ENCODE data around the gene DHX16. TPM values are rescaled to one million over a fixed set of nuclear protein-coding genes. Genes with fewer than 3 reads are reported as not detected.

DHX16 gene
- polyA plus RNA-seq, 1 donor (not counting 4 experiments of a cell fraction or from before 2014, with no cell fraction given), result 34.2 TPM

DNA sequence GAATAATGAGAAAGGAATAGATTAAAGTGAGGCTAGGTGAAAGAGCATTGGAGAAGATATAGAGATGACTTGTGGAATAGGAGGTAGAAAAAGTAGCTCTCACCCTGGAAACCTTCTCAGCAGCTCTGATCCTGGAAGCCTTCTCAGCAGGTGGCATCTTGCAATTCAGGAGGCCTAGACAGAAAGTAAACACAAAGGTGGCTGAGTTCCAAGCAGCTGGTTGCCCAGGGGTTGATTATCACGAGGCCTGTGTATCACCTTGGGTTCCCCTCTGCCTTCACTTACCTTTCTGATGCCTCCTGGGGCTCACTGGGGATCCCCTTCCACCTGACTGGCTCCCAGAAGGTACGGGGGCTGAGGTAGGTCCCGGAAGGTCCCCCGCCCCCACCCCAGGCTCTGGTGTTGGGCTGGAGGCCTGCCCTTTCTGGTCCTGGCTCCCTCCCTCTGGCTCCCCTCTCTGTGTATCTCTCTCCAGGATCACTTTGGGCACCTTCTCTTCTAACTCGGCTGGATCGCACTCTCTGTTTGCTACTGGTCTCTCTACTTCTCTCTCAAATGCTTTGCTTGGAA is 34.6 kb upstream of the DHX16 start:
- H3K27ac ChIP-seq (ENCODE audit: control insufficient read depth, insufficient read depth, low read length), result no peak overlapping the region
- no peaks in the 10 kb centered on the region for H3K9me1 ChIP-seq (ENCODE audit: control insufficient read depth, extremely low read depth, insufficient read depth, low read length)
- DNase-seq (ENCODE audit: low read depth, low spot score) (no peak), FAIRE-seq (no peak)
- no peaks in the 10 kb centered on the region for H4K20me1 ChIP-seq (ENCODE audit: control insufficient read depth, extremely low read depth, insufficient read depth, low read length)
- no peak overlapping the region for H3K4me3 ChIP-seq (ENCODE audit: control insufficient read depth in 2 of 3, extremely low read depth in 1 of 3, insufficient read depth in 2 of 3, low read depth in 1 of 3, low read length in 3 of 3)
- no peaks in the 10 kb centered on the region for H3K27me3 ChIP-seq (ENCODE audit: control insufficient read depth, extremely low read depth, insufficient read depth, low read length)
- no peak overlapping the region for H2AFZ ChIP-seq (ENCODE audit: control insufficient read depth, low read length)
- no peak overlapping the region for H3K9ac ChIP-seq (ENCODE audit: control insufficient read depth, extremely low read depth, insufficient read depth, low read length)
- H3K36me3 ChIP-seq (ENCODE audit: control insufficient read depth in 2 of 2, extremely low read depth in 1 of 2, insufficient read depth in 2 of 2, low read length in 2 of 2), result peaks cover 10 to 19% of the 10 kb centered on the region in 2 experiments
- TF ChIP-seq, protein P1, sequence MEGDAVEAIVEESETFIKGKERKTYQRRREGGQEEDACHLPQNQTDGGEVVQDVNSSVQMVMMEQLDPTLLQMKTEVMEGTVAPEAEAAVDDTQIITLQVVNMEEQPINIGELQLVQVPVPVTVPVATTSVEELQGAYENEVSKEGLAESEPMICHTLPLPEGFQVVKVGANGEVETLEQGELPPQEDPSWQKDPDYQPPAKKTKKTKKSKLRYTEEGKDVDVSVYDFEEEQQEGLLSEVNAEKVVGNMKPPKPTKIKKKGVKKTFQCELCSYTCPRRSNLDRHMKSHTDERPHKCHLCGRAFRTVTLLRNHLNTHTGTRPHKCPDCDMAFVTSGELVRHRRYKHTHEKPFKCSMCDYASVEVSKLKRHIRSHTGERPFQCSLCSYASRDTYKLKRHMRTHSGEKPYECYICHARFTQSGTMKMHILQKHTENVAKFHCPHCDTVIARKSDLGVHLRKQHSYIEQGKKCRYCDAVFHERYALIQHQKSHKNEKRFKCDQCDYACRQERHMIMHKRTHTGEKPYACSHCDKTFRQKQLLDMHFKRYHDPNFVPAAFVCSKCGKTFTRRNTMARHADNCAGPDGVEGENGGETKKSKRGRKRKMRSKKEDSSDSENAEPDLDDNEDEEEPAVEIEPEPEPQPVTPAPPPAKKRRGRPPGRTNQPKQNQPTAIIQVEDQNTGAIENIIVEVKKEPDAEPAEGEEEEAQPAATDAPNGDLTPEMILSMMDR (optimal IDR thresholded peaks at IDR 0.05 in 1 of 3, IDR thresholded peaks at IDR 0.05 in 1 of 3, conservative IDR thresholded peaks at IDR 0.05 in 1 of 3; ENCODE audit: extremely low read depth in 1 of 3, insufficient read depth in 2 of 3, low read length in 3 of 3), result no peak
- no peak for TF ChIP-seq EZH2 (IDR thresholded peaks at IDR 0.05; ENCODE audit: low read length)
- dilution Hi-C loops (cut with MboI; ENCODE audit: extremely low pct_ligation_motif_present, low sequenced_read_pairs), result no loop called here
- no peaks in the 10 kb centered on the region for H3K9me3 ChIP-seq (ENCODE audit: control insufficient read depth, low read depth, low read length)
- no peaks in the 10 kb centered on the region for H3K79me2 ChIP-seq (ENCODE audit: control insufficient read depth, insufficient read depth, low read length)
- peaks cover 3% of the 10 kb centered on the region for H3K4me1 ChIP-seq (ENCODE audit: control insufficient read depth, extremely low read depth, insufficient read depth, low read length)
- no peak overlapping the region for H3K4me2 ChIP-seq (ENCODE audit: control insufficient read depth, extremely low read depth, insufficient read depth, low read depth, low read length)

DNA sequence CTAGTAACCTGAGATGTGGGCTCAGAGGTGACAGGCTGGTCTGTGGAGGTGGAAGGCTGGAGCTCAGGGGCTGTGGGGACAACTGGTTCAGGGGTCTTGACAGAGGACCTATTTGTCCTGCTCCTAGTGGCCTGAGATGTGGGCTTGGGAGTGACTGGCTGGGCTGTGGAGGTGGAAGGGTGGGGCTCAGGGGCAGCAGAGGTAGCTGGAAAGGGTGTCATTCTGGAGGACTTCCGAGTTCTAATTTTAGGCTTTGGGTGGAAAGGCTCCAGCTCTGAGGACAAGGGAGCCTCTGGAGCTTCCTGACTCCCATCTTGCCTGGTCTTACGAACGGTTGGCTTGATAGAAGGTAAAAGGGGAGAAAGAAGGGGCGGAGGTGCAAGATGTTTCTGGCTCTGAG is 32.8 kb upstream of the DHX16 start:
- Histone ChIP-seq H3K4me3 (ENCODE audit: control insufficient read depth in 2 of 3, extremely low read depth in 1 of 3, insufficient read depth in 2 of 3, low read depth in 1 of 3, low read length in 3 of 3) (no peak overlapping the region), H2AFZ (ENCODE audit: control insufficient read depth, low read length) (no peak overlapping the region), H3K4me1 (ENCODE audit: control insufficient read depth, extremely low read depth, insufficient read depth, low read length) (no peaks in the 10 kb centered on the region), H3K36me3 (ENCODE audit: control insufficient read depth in 2 of 2, extremely low read depth in 1 of 2, insufficient read depth in 2 of 2, low read length in 2 of 2) (peaks cover 6 to 15% of the 10 kb centered on the region in 2 experiments), H3K27ac (ENCODE audit: control insufficient read depth, insufficient read depth, low read length) (no peak overlapping the region), H4K20me1 (ENCODE audit: control insufficient read depth, extremely low read depth, insufficient read depth, low read length) (no peaks in the 10 kb centered on the region), H3K9me3 (ENCODE audit: control insufficient read depth, low read depth, low read length) (no peaks in the 10 kb centered on the region), H3K4me2 (ENCODE audit: control insufficient read depth, extremely low read depth, insufficient read depth, low read depth, low read length) (no peak overlapping the region), H3K9ac (ENCODE audit: control insufficient read depth, extremely low read depth, insufficient read depth, low read length) (no peak overlapping the region), H3K79me2 (ENCODE audit: control insufficient read depth, insufficient read depth, low read length) (no peaks in the 10 kb centered on the region), H3K9me1 (ENCODE audit: control insufficient read depth, extremely low read depth, insufficient read depth, low read length) (no peaks in the 10 kb centered on the region), H3K27me3 (ENCODE audit: control insufficient read depth, extremely low read depth, insufficient read depth, low read length) (no peaks in the 10 kb centered on the region)
- no peak for FAIRE-seq
- TF ChIP-seq, protein P1 (optimal IDR thresholded peaks at IDR 0.05 in 1 of 3, IDR thresholded peaks at IDR 0.05 in 1 of 3, conservative IDR thresholded peaks at IDR 0.05 in 1 of 3; ENCODE audit: extremely low read depth in 1 of 3, insufficient read depth in 2 of 3, low read length in 3 of 3), result no peak
- TF ChIP-seq EZH2 (IDR thresholded peaks at IDR 0.05; ENCODE audit: low read length), result no peak
- DNase-seq (ENCODE audit: low read depth, low spot score), result no peak
- dilution Hi-C loops (cut with MboI; ENCODE audit: extremely low pct_ligation_motif_present, low sequenced_read_pairs), result no loop called here
